GM18499 (cell line): ENCODE measurements around the gene PAQR4.
"Not testable (repeated sequence)": the region's sequence is repeated elsewhere in the genome, so short reads cannot be mapped to it uniquely, and the experiment has no call there.

Source experiments
- ATAC-seq: cut with Tn5 transposase; IDR thresholded peaks from one replicate; pipeline ENCODE4 v1.9.1; 2021; ENCODE audit warnings: moderate number of reproducible peaks; ENCODE audit not compliant: insufficient read depth, unreplicated experiment

PAQR4 gene

DNA sequence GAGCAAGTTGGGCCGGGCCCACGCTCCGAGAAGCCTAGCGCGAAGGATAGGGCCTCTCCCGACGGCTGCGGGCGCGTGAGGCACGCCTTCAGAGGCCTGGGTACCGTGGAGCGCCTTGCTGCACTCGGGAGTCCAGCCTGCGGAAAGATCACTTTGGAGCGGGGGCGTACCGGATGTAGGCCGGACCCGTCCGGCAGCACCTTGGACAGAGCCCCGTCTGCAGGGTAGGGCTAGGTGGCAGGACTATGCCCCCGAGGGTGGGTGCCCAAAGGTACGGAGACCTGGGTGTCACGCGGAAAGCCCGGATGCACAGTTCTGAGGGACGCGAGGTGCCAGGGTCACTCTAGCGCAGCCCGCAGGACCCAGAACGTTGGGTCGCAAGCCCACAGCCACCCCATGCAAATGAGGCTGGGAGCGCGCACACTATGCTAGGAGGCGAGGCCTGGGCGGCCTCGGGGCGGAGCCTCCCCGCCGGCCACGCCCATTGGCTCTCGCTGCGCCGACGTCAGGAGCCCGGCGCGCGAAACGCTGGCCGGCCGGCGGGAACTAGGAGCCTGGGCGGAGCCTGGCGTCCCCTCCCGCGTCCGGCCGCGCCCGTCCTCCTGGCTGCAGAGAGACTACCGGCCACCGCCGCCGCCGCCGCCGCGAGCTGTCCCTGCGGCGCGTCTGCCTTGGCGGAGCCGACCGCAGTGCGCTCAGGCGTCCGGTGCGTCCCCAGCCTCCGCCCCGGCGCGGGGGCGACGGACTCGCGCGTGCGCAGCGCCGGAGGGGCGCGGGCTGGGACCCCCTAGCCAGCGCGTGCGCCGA, at the start of gene PAQR4:
PAQR4 (plus strand) TSS at position 611 of the 807 bp plus-strand sequence. CDS start 327 bp downstream, outside the sequence.
- no peak for ATAC-seq

- ATAC-seq: no peak
Observed at GRCh38 chr16:2919511-2920255, 49.5 kb upstream of the PAQR4 start.

DNA sequence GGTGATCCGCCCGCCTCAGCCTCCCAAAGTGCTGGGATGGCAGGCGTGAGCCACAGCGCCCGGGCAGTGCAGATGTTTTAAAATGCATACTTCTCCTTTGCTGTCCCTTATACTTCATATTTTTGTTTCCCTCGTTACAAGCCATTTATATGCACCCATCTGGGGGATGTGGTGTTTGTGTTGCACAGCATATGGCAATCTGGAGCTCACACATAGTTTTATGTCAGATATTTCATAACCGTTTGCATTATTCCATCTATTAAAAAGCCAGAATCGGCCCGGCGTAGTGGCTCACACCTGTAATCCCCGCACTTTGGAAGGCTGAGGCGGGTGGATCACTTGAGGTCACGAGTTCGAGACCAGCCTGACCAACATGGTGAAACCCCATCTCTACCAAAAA, 45.7 kb upstream of the PAQR4 start:
- no peak for ATAC-seq

GRCh38 chr16:2924901-2925755, 44.0 kb upstream of the PAQR4 start:
- no peak for ATAC-seq

- no peak for ATAC-seq
Observed at GRCh38 chr16:2925951-2926649, 43.0 kb upstream of the PAQR4 start.

DNA sequence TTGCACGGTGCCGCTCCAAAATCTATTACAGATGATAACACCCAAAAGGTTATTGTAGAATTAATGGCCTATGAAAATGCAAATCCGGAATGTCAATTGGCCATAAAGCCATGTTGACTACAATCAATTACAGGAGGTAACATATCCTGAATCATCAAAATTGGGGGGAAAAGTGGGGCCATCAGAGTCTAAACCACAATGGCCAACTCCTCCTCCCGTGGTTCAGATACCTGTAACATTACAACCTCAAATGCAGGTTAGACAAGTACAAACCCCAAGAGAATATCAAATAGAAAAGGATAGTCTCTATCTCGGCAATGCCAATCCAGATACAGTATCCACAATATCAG, 42.5 kb upstream of the PAQR4 start:
- no peak for ATAC-seq

DNA sequence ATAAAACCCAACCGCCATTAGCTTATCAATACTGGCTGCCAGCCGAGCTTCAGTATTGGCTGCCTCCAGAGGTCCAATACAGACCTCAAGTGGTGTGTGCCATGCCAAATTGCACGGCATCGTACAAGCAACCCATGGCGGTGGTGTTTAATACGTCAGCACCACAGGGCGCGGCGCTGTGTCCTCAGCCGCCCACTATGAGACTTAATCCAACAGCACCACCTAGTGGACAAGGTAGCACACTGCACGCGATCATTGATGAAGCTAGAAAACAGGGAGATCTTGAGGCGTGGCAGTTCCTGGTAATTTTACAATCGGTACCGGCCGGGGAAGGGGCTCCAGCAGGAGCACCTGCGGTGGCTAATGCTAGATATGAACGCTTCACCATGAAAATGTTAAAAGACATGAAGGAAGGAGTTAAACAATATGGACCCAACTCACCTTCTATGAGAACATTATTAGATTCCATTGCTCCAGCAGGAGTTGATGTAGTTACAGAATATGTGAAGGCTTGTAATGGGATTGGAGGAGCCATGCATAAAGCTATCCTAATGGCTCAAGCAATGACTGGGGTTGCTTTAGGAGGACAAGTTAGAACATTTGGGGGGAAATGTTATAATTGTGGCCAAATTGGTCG, 42.0 kb upstream of the PAQR4 start:
- ATAC-seq: no peak

- ATAC-seq: not testable (repeated sequence)
Observed at GRCh38 chr16:2928151-2928550, 41.0 kb upstream of the PAQR4 start.

DNA sequence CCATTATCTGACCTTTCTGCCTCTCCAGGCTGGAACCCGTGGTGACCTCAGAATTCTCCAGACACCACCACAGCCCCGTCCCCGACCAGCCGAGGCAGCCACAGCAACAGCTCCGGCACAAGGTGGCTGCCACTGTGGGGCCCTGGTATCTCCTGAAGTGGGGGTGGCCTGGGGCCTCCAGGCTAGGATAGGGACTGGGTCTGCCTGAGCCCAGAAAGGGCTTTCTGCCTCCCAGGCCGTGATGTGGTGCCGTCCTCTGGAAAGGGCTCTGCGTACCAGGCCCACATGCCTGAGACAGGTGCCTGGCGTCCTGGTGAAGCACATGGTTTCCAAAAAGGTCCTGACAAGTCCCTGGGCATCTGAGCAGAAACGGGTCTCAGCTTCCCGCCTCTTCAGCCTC, 40.4 kb upstream of the PAQR4 start:
- no peak for ATAC-seq

GRCh38 chr16:2929693-2930092, 39.5 kb upstream of the PAQR4 start:
- no peak for ATAC-seq

DNA sequence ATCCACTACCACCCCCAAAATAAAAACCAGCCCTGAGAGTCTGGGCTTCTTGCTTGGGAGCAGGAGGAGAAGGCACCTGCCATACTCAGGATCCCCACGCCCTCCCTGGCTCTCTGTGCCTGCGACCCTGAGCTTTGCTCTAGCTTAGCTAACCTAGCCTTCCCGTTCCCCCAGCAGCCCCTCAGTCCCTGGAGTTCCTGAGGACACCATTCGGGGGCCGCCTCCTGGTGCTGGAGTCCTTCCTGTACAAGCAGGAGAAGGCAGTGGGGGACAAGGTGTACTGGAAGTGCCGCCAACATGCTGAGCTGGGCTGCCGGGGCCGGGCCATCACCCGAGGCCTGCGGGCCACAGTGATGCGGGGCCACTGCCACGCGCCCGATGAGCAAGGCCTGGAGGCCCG, 38.9 kb upstream of the PAQR4 start:
- ATAC-seq: no peak

GRCh38 chr16:2931231-2931914, 37.8 kb upstream of the PAQR4 start:
- ATAC-seq: not testable (repeated sequence)

DNA sequence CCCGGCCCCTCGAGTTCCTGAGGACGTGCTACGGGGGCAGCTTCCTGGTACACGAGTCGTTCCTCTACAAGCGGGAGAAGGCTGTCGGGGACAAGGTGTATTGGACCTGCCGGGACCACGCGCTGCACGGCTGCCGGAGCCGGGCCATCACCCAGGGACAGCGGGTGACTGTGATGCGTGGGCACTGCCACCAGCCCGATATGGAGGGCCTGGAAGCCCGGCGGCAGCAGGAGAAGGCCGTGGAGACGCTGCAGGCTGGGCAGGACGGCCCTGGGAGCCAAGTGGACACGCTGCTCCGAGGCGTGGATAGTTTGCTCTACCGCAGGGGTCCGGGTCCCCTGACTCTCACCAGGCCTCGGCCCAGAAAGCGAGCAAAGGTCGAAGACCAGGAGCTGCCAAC, 36.0 kb upstream of the PAQR4 start:
- ATAC-seq: no peak

DNA sequence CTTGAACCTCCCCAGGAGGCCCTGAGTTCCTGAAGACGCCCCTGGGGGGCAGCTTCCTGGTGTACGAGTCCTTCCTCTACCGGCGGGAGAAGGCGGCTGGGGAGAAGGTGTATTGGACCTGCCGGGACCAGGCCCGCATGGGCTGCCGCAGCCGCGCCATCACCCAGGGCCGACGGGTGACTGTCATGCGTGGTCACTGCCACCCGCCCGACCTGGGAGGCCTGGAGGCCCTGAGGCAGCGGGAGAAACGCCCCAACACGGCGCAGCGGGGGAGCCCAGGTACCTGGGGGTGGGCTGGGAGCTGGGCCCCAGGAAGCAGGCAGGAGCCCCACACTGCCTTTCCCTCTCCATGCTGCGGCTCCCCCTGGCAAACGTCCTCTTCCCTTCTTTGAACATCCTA, 35.4 kb upstream of the PAQR4 start:
- no peak for ATAC-seq

DNA sequence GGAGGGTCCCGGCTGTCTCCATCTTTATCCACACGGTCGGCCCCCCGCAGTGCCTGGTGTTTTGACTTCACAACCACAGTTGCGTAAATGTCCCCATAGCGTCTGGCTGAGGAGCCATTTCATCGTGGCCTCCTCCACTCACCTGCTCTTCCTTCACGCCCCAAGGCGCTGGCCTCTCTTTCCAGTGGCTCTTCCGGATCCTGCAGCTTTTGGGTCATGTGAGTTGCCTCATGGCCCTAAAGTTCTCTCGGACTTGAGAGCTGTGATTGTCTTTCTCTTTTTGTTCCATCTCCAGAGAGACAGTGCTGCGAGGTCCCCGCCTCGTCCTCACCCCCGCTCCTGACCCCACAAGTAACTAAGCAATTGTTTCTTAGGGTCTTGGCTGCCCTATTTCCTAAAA, 34.7 kb upstream of the PAQR4 start:
- ATAC-seq: no peak

DNA sequence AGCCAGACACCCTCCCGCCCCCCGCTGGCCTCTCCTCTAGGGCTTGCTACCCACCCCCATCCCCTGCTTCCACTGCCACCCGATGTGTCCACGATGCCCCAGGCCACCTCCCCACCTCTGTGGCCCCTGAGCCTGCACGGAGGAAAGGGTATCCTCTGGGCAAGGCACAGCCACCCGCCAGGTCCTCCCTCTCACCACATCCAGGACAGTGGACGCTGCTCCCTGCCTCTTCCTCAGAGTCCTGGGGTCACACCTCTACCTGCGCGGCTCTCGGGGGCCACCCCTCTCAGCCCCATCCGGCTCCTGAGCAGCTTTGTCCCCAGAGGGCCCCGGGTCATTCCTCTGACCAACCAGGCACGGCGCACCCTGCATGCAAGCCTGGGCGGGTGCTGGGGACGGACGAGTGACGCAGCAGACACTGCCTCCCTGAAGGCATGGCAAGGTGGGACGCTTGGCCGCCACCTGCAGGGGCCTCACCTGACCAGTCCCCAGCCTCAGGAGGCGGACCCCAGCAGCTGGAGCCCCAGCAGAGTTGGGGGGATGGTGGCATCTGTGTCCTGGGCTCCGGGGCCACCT, 32.6 kb upstream of the PAQR4 start:
- no peak for ATAC-seq

DNA sequence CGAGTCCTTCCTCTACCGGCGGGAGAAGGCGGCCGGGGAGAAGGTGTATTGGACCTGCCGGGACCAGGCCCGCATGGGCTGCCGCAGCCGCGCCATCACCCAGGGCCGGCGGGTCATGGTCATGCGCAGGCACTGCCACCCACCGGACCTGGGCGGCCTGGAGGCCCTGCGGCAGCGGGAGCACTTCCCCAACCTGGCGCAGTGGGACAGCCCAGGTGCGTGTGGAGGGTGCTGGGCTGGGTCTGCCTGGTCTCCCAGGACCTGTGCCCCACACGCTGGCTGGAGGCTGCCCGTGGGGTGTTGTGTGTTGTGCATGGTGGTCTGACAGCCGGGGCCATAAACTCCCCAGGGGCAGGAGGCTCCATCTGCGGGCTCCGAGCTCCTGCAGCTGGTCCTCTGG, 32.0 kb upstream of the PAQR4 start:
- ATAC-seq: no peak

GRCh38 chr16:2938206-2938605, 30.9 kb upstream of the PAQR4 start:
- no peak for ATAC-seq

GRCh38 chr16:2939968-2940367, 29.2 kb upstream of the PAQR4 start:
- ATAC-seq: no peak
